Activated CD4-positive, alpha-beta T cell treated with anti-CD3 and anti-CD28 coated beads, Interleukin-2, amount 10 ng/mL, durations not matched to agents 7 days and 5 days (primary cell): ENCODE results near the gene DNAJB5. TPM values are rescaled to one million over a fixed set of nuclear protein-coding genes. Genes with fewer than 3 reads are reported as not detected.
A peak's percentile ranks its signal among the peaks of the same experiment; 100 is the strongest.

Experiments used
- CTCF ChIA-PET: fragments of 350-600 bp; sonication (Branson Sonifier 250); formaldehyde crosslinking; loops from one replicate; lab custom pipeline; 2021; ENCODE audit warnings: antibody characterized with exemption; lab: Charles Lee
- POLR2A ChIA-PET: fragments of 350-600 bp; sonication (Branson Sonifier 250); formaldehyde crosslinking; loops from one replicate; lab custom pipeline; 2021; ENCODE audit warnings: antibody characterized with exemption; lab: Charles Lee
- DNase-seq: peaks from one replicate; pipeline ENCODE4 v3.0.0-alpha.2; 2020
- H3K27ac Mint-ChIP-seq: one replicate; pipeline ENCODE4 v1.8.0; 2021; ENCODE audit warnings: mild to moderate bottlenecking, moderate library complexity, mixed read lengths
- H3K27me3 Mint-ChIP-seq: one replicate; pipeline ENCODE4 v1.8.0; 2021; ENCODE audit warnings: mixed read lengths
- H3K36me3 Mint-ChIP-seq: one replicate; pipeline ENCODE4 v1.8.0; 2021; ENCODE audit warnings: low read depth, mixed read lengths
- H3K4me1 Mint-ChIP-seq: one replicate; pipeline ENCODE4 v1.8.0; 2021; ENCODE audit warnings: mixed read lengths
- H3K4me3 Mint-ChIP-seq: one replicate; pipeline ENCODE4 v1.8.0; 2021; ENCODE audit warnings: mild to moderate bottlenecking, moderate library complexity, mixed read lengths
- H3K9me3 Mint-ChIP-seq: one replicate; pipeline ENCODE4 v1.8.0; 2021; ENCODE audit warnings: mixed read lengths
- total RNA-seq, 2 experiments: library from RNA; stranded (reverse); gene quantifications; one replicate each; pipeline ENCODE4 v1.2.3, GENCODE V29; 2021

DNAJB5 gene
- total RNA-seq, 2 experiments from 2014 or later: 3.5 to 4.6 TPM

DNA sequence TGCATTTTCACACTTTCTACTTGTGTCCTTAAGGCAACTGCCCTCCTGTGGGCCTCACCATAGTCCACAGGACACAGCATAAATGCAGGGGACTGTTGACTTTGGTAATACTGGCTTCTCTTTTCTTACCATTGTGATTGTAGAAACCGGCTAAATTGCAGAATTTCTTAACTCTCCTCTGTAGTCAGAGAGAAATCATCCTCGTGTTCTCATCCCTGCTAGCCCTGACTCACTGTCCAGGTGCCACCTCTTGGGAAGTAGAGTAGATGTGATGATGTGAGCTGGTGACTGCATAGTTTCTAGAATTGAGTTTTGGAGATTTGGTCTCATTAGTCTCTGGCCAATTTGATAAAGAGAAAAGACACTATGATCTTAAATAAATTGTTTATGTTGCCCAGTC, 26.0 kb upstream of the DNAJB5 start:
- Mint-ChIP-seq H3K9me3 (no peaks in the 10 kb centered on the region), H3K4me1 (no peaks in the 10 kb centered on the region), H3K36me3 (no peaks in the 10 kb centered on the region), H3K27ac (no peak overlapping the region), H3K27me3 (peaks cover 51% of the 10 kb centered on the region), H3K4me3 (no peak overlapping the region)
- CTCF ChIA-PET: interaction anchor here (0.7 kb wide), 1 partner anchor 18 kb away, joined by 3 read pairs; no protein-coding TSS in a partner anchor
- no peak for DNase-seq
- POLR2A ChIA-PET: no interaction called here

DNA sequence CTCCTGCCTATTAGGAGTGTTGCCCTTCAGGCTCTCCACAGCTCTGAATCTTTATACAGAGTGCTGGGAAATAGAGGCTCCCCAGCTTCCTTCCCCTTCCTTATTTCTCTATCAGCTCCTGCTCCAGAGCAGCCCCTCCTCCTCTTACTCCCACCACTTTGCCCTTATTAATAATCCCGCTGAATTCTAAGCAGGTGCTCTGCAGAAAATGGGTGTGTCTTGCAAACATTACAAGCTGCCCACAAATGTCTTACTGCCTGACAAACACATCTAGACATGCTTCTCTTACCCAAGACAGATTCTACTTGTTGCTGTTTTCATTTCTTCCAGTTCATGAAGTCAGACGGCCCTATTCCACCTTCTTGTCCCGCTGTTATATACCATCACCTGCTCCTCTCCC, 25.1 kb upstream of the DNAJB5 start:
- Mint-ChIP-seq H3K4me3 (no peak overlapping the region), H3K36me3 (no peaks in the 10 kb centered on the region), H3K4me1 (no peaks in the 10 kb centered on the region), H3K27me3 (peaks cover 43% of the 10 kb centered on the region), H3K27ac (no peak overlapping the region), H3K9me3 (no peaks in the 10 kb centered on the region)
- ChIA-PET CTCF (interaction anchor here (0.7 to 1.3 kb wide), 2 partner anchors 17 to 87 kb away, joined by 3 to 4 read pairs; no protein-coding TSS in a partner anchor), POLR2A (no interaction called here)
- DNase-seq: no peak

DNA sequence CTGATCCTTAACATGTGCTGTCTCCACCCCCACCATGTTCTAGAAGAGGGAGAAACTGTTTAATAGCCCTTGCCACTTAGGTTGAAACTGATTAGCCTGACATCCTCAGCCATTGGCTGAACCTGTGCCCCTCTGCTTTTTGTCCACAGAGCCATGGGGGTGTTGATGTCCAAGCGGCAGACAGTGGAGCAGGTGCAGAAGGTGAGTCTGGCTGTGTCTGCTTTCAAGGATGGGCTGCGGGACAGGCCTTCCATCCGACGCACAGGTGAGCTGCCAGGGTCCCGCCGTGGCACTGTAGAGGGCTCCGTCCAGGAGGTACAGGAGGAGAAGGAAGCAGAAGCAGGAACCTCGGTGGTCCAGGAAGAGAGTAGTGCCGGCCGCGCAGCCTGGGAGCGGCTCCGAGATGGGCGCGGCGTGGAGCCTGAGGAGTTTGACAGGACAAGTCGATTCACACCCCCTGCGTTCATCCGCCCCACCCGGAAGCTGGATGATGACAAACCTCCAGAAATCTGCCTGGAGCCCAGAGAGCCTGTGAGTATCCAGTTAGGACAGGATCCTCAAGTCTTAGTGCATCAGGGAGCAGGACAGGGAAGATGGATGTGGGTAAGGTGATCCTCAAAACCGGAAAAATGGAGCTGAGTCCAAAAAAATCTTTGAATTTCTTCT, 18.3 kb upstream of the DNAJB5 start:
- Mint-ChIP-seq H3K9me3 (no peaks in the 10 kb centered on the region), H3K4me1 (no peaks in the 10 kb centered on the region), H3K27me3 (peaks cover 10% of the 10 kb centered on the region), H3K36me3 (no peaks in the 10 kb centered on the region), H3K27ac (no peak overlapping the region), H3K4me3 (no peak overlapping the region)
- CTCF ChIA-PET: interaction anchor here (1.3 kb wide), 1 partner anchor 21 kb away, joined by 3 read pairs; no protein-coding TSS in a partner anchor
- POLR2A ChIA-PET: no interaction called here
- no peak for DNase-seq

DNA sequence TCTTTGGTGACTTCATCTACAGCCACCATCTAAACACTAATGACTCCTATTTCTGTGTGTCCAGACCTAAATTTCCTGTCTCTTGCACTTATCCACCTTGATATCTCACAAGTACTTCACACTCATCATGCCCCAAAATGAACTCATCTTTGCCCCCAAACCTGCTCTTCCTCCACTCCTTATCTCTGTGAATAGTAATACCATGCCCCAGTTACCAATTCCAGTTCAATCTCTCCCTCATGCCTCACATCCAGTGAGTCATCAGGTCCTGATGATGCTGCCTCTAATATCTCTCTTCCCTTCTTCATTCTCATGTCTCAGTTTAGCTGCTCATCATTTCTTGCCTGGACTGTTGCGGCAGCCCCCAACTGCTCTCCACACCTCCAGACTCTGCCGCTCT, 14.9 kb upstream of the DNAJB5 start:
- CTCF ChIA-PET: no interaction called here

DNA sequence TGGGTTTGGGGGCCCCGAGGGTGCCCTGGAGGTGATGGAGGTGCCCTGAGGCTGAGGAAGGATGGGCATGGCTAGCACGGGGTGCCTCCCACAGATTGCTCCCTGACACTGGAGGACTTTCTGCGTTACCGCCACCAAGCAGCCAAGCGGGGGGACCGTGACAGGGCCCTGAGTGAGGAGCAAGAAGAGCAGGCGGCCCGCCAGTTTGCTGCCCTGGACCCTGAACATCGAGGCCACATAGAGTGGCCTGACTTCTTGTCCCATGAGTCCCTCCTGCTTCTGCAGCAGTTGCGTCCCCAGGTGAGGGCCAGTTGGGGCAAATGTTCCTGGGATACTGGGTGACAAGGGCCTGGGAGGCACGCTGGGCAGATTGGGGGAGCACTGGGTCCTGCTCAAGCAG, 13.1 kb upstream of the DNAJB5 start:
- Mint-ChIP-seq H3K4me3 (no peak overlapping the region), H3K27me3 (peaks cover 3% of the 10 kb centered on the region), H3K36me3 (no peaks in the 10 kb centered on the region), H3K4me1 (no peaks in the 10 kb centered on the region), H3K27ac (no peak overlapping the region), H3K9me3 (no peaks in the 10 kb centered on the region)
- CTCF ChIA-PET: no interaction called here
- POLR2A ChIA-PET: no interaction called here
- no peak for DNase-seq

More for the DNA sequence above, 14.9 kb upstream of the DNAJB5 start:
- POLR2A ChIA-PET: no interaction called here
- Mint-ChIP-seq H3K27me3 (peaks cover 3% of the 10 kb centered on the region), H3K27ac (no peak overlapping the region), H3K9me3 (no peaks in the 10 kb centered on the region), H3K4me3 (no peak overlapping the region), H3K36me3 (no peaks in the 10 kb centered on the region), H3K4me1 (no peaks in the 10 kb centered on the region)
- DNase-seq: no peak

DNA sequence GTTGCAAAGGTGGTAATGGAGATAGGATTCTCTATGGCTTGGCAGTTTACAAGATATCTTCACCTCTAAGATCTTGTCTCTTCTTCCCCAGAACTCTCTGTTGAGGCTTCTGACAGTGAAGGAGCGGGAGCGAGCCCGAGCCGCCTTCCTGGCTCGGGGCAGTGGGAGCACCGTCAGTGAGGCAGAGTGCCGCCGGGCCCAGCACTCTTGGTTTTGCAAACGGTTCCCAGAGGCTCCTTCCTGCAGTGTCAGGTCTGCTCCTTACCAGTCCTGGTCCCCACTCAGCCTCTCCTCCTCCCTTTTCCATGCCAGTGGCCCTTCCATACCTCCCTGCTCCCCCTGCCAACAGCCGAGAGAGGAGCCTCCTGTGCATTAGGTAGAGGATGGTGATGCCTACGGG, 12.6 kb upstream of the DNAJB5 start:
- POLR2A ChIA-PET: no interaction called here
- peaks cover under 1% of the 10 kb centered on the region for H3K4me1 Mint-ChIP-seq
- H3K4me3 Mint-ChIP-seq: no peak overlapping the region
- H3K9me3 Mint-ChIP-seq: no peaks in the 10 kb centered on the region
- peaks cover 3% of the 10 kb centered on the region for H3K27me3 Mint-ChIP-seq
- H3K27ac Mint-ChIP-seq: no peak overlapping the region
- DNase-seq: no peak
- CTCF ChIA-PET: no interaction called here
- H3K36me3 Mint-ChIP-seq: no peaks in the 10 kb centered on the region

DNA sequence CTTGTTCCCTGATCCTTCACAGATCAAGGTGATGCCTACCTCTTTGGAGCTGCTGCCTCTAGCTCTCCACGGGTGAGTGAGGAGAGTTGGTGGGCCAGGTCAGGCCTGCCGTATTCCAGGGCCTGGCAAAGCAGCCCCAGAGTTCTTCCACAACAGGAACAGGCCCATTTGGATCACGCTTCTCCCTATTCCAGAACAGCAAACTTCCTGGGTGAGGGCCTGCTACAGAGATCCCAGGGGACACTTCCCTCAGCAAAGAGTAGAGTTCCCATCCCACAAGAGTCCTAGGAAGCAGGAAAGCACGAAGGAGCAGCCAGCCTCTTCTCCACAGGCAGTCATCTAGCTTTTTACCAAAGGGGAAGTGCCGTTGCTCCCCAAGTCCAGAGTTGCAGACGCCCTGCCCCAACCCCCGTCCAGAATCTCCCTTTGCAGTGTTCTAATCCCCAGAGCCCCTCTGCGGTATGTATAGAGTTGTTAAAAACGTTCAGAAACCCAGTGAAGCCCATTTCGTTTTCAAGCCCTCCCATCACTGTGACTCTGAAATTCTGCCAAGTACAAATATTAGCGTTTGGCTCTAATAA, 9.3 kb upstream of the DNAJB5 start:
- no peaks in the 10 kb centered on the region for H3K27me3 Mint-ChIP-seq
- H3K36me3 Mint-ChIP-seq: no peaks in the 10 kb centered on the region
- no peak overlapping the region for H3K27ac Mint-ChIP-seq
- CTCF ChIA-PET: interaction anchor here (0.5 kb wide), 1 partner anchor 147 kb away, joined by 3 read pairs; no protein-coding TSS in a partner anchor
- no peaks in the 10 kb centered on the region for H3K9me3 Mint-ChIP-seq
- POLR2A ChIA-PET: no interaction called here
- H3K4me3 Mint-ChIP-seq: no peak overlapping the region
- peaks cover 30% of the 10 kb centered on the region for H3K4me1 Mint-ChIP-seq
- DNase-seq: no peak

DNA sequence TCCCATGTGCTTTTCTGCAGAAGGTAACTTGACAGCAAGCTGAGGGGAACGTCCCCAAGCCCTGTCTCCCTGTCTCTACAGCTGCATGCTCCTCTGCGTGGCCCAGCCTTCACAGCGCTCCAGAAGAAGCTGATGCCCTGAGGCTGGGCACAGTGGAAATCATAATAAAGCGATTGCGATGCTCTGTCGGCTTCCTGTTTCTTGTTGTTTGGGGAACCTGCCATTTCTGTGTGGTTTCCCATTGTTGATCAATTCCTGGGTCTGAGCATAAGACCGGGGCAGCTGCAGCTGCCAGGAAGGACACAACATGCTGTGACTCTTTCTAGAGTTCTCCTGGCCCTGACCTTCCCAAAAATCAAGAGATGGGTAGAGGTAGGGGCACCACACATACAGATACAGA, 7.2 kb upstream of the DNAJB5 start:
- H3K4me3 Mint-ChIP-seq: no peak overlapping the region
- no peaks in the 10 kb centered on the region for H3K36me3 Mint-ChIP-seq
- peaks cover 50% of the 10 kb centered on the region for H3K4me1 Mint-ChIP-seq
- peak overlapping the region; percentile 86 for H3K27ac Mint-ChIP-seq
- ChIA-PET CTCF (interaction anchor here (0.6 to 0.9 kb wide), 2 partner anchors 18 to 30 kb away, joined by 3 read pairs; no protein-coding TSS in a partner anchor), POLR2A (no interaction called here)
- H3K9me3 Mint-ChIP-seq: no peaks in the 10 kb centered on the region
- no peak for DNase-seq
- no peaks in the 10 kb centered on the region for H3K27me3 Mint-ChIP-seq

DNA sequence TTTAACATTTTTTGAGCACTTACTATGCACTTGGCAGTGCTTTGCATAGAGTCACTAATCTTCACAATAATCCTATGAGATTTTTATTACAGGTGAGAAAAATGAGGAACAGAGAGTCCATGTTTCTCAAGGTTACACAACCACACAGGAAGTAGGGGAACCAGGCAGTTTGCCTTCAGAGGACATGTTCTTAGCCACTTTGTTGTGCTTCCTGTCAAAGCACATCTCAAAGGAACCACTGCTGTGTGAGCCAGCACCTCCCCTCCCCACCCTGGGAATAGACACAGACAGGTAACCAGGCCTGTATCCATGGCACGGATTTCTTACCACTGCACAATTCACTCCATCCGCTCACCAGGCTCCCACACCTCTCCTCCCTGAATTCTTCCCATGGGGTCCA, 6.3 kb upstream of the DNAJB5 start:
- H3K27me3 Mint-ChIP-seq: no peaks in the 10 kb centered on the region
- peak overlapping the region; percentile 86 for H3K27ac Mint-ChIP-seq
- H3K4me1 Mint-ChIP-seq: peaks cover 56% of the 10 kb centered on the region
- ChIA-PET CTCF (no interaction called here), POLR2A (no interaction called here)
- peak; percentile 47 for DNase-seq
- H3K36me3 Mint-ChIP-seq: no peaks in the 10 kb centered on the region
- no peak overlapping the region for H3K4me3 Mint-ChIP-seq
- H3K9me3 Mint-ChIP-seq: no peaks in the 10 kb centered on the region

DNA sequence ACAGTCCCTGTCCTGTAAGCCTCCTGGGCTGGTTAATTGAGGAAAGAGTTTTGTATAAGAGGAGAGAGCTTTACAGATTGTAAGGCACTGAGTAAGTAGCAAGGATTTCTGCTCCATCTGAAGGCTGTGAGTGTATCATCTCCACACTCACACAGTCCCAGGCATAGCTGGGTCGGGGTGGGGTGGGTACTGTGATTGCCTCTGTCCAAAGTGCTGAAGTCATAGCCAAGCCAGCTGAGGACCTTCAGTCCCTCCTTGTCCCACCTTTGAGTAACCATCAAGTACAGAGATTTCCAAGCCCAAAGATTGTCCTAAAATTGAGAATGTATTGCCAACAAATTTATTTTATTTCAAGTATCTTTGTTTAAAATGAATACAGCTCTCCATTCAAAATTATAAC, 5.5 kb upstream of the DNAJB5 start:
- Mint-ChIP-seq H3K4me1 (peaks cover 63% of the 10 kb centered on the region), H3K4me3 (no peak overlapping the region), H3K36me3 (no peaks in the 10 kb centered on the region), H3K27ac (peak overlapping the region; percentile 86), H3K9me3 (no peaks in the 10 kb centered on the region), H3K27me3 (no peaks in the 10 kb centered on the region)
- ChIA-PET CTCF (interaction anchor here (0.9 to 1.5 kb wide), 6 partner anchors 14 to 113 kb away, joined by 3 to 5 read pairs (median 3); partner anchors contain the start of gene PIGO), POLR2A (no interaction called here)
- DNase-seq: peak; percentile 41

DNA sequence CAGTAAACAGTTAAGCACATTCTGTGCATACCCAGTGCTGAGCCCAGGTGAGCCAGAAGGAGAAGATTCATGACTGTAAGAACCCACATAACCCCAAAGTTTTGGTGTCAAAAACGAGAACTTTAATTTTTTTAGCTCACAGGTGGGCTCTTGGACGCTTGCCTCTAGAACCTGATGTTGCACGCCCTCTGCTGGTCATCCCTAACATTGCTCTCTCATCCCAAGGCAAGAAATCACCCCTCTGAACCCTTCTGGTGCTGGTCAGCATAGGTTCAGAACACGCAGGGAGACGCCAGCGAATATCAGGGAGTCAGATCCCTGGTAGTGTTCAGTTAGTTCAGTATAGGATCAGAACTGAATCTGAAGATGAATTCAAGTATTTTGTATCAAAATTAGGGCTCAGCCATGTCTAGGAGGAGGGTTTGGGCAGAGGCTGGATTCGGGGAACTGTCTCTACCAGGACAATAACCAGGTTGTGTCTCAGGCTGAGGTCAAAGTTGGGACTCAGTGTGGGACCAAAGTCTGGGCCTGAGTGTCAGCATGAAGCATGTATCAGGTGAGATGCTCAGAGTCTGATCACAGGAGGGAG, 4.1 kb upstream of the DNAJB5 start:
- ChIA-PET CTCF (interaction anchor here (0.6 to 1.5 kb wide), 11 partner anchors 9 to 92 kb away, joined by 3 to 5 read pairs (median 3); partner anchors contain the start of gene VCP), POLR2A (no interaction called here)
- Mint-ChIP-seq H3K36me3 (no peaks in the 10 kb centered on the region), H3K4me3 (no peak overlapping the region), H3K27me3 (no peaks in the 10 kb centered on the region), H3K27ac (peak overlapping the region; percentile 43), H3K9me3 (no peaks in the 10 kb centered on the region), H3K4me1 (peaks cover 69% of the 10 kb centered on the region)
- DNase-seq: peak; percentile 70

DNA sequence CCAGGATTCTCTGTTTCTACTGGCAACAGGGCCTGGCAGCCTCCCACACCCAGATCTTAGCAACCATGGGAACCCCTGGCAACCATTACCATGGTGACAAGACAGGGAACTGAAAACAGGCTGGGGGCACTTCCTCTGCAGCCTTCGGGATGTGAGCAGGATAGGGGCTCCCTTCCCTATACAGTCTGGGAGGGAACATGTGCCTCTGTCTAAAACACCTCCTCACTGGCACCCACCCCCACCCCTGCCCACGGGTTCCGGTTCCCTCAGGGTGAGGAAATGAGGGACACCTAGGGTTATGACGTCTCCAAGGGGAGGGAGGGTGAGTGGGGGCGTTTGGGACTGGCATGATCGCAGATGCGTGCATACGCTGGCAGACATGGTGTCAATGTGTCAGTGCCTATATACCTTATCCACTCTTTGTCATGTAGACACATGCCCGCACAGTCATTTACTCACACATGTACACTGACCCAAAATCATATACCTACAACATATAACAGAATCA, 3.0 kb upstream of the DNAJB5 start:
- Mint-ChIP-seq H3K36me3 (no peaks in the 10 kb centered on the region), H3K27me3 (no peaks in the 10 kb centered on the region), H3K4me1 (peaks cover 75% of the 10 kb centered on the region), H3K9me3 (no peaks in the 10 kb centered on the region), H3K27ac (no peak overlapping the region), H3K4me3 (no peak overlapping the region)
- DNase-seq: peak; percentile 45
- ChIA-PET POLR2A (no interaction called here), CTCF (interaction anchor here (0.7 kb wide), 1 partner anchor 576 kb away, joined by 3 read pairs; no protein-coding TSS in a partner anchor)
